ENCODE results near the gene EHMT1.
A peak's percentile ranks its signal among the peaks of the same experiment; 100 is the strongest.

EHMT1 gene

DNA sequence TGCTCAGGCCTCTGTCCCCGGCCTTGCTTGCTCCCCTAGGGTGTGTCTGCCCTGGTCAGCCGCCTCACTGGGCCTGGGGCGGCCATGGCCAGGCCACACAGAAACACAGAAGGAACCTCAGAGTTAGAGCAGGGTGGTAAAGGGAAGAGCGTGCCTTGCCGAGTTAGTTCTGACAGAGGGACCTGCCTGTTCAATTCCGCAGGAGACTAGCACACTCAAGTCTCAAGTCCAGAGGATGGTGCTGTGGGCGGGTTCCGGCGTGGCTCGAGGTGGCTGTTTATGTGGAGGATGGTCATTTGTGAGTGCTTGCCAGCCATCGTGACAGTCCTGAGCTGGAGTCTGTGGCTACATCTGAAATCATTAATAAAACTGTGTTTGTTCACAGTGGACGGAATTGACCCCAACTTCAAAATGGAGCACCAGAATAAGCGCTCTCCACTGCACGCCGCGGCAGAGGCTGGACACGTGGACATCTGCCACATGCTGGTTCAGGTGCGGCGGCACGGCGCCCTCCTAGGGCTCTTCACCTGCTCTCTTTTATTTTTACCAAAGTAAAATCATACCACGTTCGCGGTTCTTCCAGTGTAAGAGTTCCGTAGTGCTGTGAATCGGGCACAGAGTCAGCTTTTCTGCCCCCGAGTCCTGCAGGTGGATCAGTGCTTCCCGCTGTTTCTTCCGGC is 163.2 kb downstream of the EHMT1 start:
- no peak for DNase-seq

GRCh38 chr9:137783521-137783920 is 164.7 kb downstream of the EHMT1 start:
- no peak for DNase-seq

DNA sequence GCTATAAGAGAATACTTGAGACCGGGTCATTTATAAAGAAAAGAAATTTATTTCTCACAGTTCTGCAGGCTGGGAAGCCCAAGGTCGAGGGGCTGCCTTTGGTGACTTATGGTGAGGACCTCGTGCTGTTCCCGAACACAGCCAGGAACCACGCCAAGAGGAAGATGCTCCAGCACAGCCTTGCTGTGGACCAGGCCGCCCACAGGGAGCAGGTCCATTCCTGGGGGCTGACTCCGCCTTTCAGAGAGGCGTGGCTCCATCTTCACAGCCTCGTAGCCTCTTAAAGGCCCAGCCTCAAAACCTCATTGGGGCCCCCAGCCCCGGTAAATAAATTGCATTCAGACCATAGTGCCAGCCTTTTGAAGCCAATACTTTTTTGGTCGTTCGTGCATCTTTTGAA is 165.2 kb downstream of the EHMT1 start:
- no peak for DNase-seq

DNA sequence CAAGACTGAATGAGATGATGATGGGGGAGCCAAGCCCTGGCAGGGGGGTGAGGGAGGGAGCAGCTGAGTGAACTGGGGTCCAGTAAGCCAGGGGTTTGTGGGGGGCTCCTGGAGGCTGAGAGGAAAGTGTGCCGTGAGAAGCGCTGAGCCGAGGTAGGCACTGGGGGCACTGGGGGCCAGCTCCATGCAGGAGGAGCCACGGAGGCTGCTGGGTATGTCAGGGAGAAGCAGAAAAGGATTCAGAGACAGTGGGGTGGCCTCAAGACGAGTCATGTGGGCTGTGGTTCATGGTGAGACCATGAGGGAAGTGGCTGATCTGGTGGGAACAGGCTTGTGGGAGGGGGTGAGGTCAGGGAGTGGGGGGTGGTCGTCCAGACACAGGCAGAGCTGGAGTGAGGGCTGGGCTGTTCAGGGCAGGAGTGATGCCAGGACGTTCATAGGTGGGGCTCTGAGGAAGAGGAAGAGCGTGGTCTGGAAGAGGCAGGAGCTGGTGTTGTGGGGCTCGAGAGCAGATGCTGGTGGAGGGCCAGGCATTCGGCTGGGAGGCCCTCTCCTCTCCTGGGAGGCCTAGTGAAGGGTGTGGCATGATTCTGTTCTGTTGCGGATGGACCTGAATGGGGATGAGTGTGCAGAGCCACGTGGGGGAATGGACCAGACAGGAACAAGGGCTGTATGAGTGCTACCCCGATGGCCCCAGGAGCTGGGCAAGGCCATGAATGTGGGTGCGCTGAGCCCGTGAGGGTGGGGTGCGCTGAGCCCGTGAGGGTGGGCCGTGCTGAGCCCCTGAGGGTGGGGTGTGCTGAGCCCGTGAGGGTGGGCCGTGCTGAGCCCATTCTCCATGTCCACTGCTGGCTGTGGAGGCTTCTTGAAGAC is 166.1 kb downstream of the EHMT1 start:
- DNase-seq = no peak

GRCh38 chr9:137785704-137786161 is 166.9 kb downstream of the EHMT1 start:
- peak in 4 of 56 donors; percentile 17 to 29 (median 24) for DNase-seq

DNA sequence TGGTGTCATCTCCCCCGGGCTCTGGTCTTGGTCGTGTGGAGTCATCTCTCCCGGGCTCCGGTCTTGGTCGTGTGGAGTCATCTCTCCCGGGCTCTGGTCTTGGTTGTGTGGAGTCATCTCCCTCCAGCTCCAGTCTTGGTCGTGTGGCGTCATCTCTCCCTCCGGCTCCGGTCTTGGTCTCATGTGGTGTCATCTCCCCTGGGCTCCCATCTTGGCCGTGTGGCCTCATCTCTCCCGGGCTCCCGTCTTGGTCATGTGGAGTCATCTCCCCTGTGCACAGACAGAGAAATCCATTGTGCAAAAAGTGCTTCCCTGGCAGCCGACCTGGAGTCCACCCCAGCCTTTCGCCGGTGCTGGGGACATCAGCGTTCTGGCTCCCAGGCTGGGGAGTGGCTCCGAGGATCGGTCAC is 167.7 kb downstream of the EHMT1 start:
- peak in 2 of 56 donors; percentile 31 to 32 for DNase-seq

GRCh38 chr9:137787381-137787780 is 168.6 kb downstream of the EHMT1 start:
- DNase-seq = peak in 4 of 56 donors; percentile 28 to 46 (median 29)

DNA sequence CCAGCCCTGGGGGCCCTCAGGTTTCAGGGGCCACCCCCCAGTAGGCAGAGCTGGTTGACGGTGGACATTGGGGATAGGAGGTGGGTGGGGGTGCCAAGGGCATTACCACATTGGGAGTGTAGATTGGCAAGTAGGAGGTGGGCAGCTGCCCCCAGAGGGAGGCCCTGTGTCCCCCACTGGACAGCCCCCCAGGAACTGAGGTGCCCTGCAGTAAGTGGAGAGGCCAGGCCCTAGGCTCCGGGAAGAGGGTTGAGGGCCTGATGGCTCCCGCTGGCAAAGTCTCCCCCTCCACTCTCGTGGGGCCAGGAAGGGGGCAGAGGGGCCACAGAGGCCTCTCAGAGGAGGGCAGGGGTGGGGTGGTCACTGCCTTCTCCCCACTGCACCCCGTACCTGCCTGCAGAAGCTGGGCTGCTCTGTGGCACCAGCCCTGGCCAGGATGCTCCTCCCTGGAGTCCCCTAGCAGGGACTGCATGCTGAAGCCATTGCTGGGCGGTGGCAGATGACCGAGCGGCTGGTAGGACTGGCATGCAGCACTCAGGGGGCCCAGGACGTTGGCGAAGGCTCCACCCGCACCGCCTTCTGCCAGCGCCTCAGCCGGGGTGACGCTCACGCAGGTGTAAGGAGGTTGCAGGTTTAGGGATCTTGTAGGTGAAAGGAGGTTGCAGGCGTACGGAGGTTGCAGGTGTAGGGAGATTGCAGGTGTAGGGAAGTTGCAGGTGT is 169.1 kb downstream of the EHMT1 start:
- no peak for DNase-seq

DNA sequence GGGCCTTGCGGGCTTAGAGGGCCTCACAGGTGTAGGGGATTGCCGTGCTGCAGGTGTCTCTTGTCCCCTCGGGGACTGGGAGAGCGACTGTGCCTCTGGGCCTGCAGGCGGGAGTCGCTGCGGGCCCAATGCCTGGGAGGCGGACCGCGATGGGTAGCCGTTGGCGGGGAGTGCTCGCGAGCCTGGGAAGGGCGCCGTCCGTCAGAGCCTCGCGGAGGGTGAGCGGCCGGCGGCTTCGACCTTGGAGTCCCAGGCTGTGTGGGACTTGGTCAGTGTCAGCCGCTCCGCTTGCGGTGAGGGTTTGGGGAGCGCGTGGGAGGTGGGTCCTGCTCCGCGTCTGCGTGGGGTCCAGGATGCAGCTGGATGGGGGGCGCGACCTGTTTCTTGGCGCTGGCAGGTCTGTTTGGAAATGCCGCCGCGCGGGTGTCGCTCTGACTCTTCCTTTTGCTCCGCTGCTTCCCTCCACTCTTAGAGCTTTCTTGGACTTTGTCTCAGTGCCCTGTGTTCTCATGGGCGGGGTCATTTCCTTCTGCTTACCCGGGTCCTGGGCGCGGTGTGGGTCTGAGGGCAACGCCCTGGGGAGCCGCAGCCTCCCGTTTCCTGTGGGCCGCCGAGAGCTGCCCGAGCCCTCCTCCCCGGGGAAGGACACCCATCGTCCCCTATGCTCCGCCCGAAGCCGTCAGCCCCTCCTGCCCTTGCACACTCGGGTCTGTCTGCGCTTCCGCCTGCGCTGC is 169.9 kb downstream of the EHMT1 start:
- no peak for DNase-seq

DNA sequence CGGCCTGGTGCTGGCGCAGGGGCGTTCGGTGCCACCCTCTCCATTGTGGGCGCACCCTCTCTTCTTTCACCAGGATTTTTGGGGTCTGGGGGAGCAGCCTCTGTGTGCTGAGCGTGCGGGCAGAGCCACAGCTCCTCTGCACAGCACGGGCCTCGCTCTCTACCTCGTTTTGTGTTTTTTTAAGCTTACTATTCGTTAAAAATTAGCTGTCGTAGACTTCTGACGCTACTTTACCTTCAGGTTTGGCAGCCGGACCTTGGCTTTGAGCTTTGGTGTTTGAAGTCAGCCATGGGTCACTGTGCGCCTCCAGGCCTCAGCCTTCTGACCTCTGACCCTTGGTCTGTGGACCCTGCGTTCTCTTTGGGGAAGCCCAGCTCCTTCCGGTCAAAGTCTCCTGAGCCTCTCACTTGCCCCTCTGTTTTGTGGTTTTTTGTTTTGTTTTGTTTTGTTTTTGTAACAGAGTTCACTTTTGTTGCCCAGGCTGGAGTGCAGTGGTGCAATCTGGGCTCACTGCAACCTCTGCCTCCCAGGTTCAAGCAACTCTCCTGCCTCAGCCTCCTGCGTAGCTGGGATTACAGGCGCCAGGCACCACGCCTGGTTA is 170.6 kb downstream of the EHMT1 start:
- DNase-seq = no peak

DNA sequence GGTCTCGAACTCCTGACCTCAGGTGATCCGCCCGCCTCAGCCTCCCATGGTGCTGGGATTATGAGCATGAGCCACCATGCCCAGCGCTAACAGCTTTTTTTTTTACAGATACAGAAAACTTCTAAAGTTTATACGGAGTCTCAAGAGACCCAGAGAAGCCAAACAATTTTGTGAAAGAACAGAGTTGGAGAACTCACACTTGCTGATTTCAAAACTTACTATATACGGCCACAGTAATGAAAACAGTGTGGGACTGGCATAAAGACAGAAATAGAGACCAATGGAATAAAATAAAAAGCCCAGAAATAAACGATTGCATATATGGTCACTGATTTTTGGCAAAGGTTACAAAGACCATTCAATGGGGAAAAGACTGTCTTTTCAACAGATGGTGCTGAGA is 173.1 kb downstream of the EHMT1 start:
- no peak for DNase-seq

GRCh38 chr9:137793196-137793841 is 174.5 kb downstream of the EHMT1 start:
- peak in 7 of 56 donors; percentile 13 to 22 (median 17) for DNase-seq

- DNase-seq = no peak
Measured at GRCh38 chr9:137795156-137795666, 176.4 kb downstream of the EHMT1 start.

DNA sequence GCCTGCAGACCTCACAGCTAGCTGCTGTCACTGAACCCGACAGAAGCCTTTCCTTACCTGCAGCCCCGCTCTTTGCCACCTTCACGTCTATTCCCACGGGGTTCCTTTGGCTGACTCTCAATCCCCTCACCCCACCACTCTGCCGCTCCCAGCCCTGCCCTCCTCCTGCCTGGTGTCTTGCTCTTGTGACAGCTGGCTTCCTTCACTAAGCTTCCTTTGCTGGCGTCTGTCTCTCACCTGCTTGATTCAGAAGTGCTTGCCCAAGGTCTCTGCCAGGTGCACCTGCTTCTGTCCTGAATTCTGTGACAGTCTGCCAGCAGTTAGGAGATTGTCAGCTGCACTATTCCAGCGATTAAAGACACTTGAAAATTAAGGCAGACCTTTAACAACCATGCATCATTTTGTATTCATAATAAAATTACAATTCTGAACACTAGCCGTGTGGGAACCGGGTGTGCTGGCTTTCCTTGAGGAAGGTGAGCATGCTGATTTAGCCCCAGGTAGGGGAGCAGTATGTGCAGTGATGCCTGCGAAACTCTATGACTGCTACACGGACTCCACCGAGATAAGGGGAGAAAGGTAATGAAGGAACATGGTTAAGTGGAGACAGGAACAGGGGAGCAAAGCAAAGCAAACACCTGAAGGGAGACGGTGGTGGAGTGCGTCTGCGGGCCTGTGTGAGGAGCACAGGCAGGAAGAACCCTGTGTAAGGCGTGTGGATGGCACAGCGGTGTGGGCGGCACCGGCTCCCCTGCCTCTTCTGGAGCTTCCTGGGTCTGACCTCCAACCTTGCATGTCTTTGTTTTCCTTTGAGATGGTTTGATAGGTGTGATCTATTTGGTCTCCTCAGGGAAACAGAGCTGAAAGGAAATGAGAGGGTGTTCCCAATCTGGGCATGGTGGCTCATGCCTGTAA is 178.7 kb downstream of the EHMT1 start:
- no peak for DNase-seq

DNA sequence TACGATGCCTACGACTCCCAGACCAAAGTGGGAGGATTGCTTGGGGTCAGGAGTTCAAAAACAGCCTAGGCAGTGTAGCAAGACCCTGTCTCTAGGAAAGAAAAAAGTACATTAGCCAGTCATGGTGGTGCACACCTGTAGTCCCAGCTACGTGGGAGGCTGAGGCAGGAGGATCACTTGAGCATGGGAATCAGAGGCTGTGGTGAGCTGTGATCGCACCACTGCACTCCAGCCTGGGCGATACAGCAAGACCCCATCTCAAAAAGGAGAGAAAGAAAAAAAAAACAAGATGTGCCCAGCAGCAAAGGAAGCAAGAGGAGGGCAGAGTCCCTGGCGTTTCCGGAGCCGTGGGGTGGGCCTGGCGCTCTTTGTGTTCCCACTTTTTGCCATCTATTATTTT is 179.3 kb downstream of the EHMT1 start:
- no peak for DNase-seq

- no peak for DNase-seq
Measured at GRCh38 chr9:137798901-137799629, 180.3 kb downstream of the EHMT1 start.

DNA sequence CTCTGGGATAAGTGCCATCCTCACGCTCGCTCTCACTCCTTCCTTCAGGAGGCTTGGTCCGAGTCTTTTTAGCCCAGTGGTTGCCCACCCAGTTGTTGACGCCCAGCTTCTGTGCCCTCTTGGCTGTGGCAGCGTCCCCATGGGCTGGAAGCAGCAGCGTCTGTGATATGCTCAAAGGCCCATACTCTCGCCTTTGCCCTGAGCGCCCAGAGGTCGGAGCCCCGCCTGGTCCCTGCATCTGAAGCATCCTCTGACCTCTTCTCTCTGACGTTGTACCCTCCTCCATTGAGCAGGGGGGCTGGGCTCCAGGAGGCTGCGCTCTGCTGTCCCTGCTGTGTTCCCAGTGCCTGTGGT is 180.8 kb downstream of the EHMT1 start:
- DNase-seq = no peak

Data from nucleus accumbens (tissue), 56 donors.